Measurements from ENCODE around the gene OGFOD2. TPM values are rescaled to one million over a fixed set of nuclear protein-coding genes. Genes with fewer than 3 reads are reported as not detected.

Gene OGFOD2
- total RNA-seq, 1 donor from 2014 or later, result 23.4 TPM

GRCh38 chr12:122951406-122951805 lies 23.6 kb upstream of the OGFOD2 start:
- intact Hi-C loops (cut with micrococcal nuclease), result loop anchor here (5.0 kb wide), 1 partner anchor 69 kb away; no protein-coding TSS in a partner anchor

GRCh38 chr12:122951979-122952892 lies 22.8 kb upstream of the OGFOD2 start:
- intact Hi-C loops (cut with micrococcal nuclease), result loop anchor here (1.0 to 5.0 kb wide), 3 partner anchors 70 to 159 kb away; no protein-coding TSS in a partner anchor

- intact Hi-C loops (cut with micrococcal nuclease), result no loop called here
Measured at GRCh38 chr12:122955156-122955555, 19.9 kb upstream of the OGFOD2 start.

- intact Hi-C loops (cut with micrococcal nuclease), result no loop called here
Measured at GRCh38 chr12:122956035-122956434, 19.0 kb upstream of the OGFOD2 start.

GRCh38 chr12:122958198-122958888 lies 16.7 kb upstream of the OGFOD2 start:
- intact Hi-C loops (cut with micrococcal nuclease), result no loop called here

GRCh38 chr12:122959566-122960192 lies 15.4 kb upstream of the OGFOD2 start:
- intact Hi-C loops (cut with micrococcal nuclease), result no loop called here

GRCh38 chr12:122960193-122960569 lies 14.9 kb upstream of the OGFOD2 start:
- intact Hi-C loops (cut with micrococcal nuclease), result no loop called here

- intact Hi-C loops (cut with micrococcal nuclease), result no loop called here
Measured at GRCh38 chr12:122961531-122962329, 13.3 kb upstream of the OGFOD2 start.

GRCh38 chr12:122963941-122964265 lies 11.1 kb upstream of the OGFOD2 start:
- intact Hi-C loops (cut with micrococcal nuclease), result no loop called here

- intact Hi-C loops (cut with micrococcal nuclease), result no loop called here
Measured at GRCh38 chr12:122964439-122965257, 10.4 kb upstream of the OGFOD2 start.

- intact Hi-C loops (cut with micrococcal nuclease), result no loop called here
Measured at GRCh38 chr12:122965321-122965751, 9.7 kb upstream of the OGFOD2 start.

GRCh38 chr12:122965851-122966742 lies 8.9 kb upstream of the OGFOD2 start, which contains the start of gene ABCB9:
ABCB9 (minus strand) TSS chr12:122966463; CDS start chr12:122960235, 6,228 bp downstream.
- intact Hi-C loops (cut with micrococcal nuclease), result loop anchor here (1.0 kb wide), 1 partner anchor 8 kb away; no protein-coding TSS in a partner anchor

GRCh38 chr12:122966743-122967550 lies 8.1 kb upstream of the OGFOD2 start:
- intact Hi-C loops (cut with micrococcal nuclease), result loop anchor here (1.0 kb wide), 1 partner anchor 7 kb away; no protein-coding TSS in a partner anchor

- intact Hi-C loops (cut with micrococcal nuclease), result no loop called here
Measured at GRCh38 chr12:122968104-122968503, 6.9 kb upstream of the OGFOD2 start.

- intact Hi-C loops (cut with micrococcal nuclease), result loop anchor here (5.0 to 10.0 kb wide), 4 partner anchors 445 to 1175 kb away; partner anchors contain the start of genes CCDC92, KNTC1, RHOF and RSRC2
Measured at GRCh38 chr12:122969676-122970075, 5.4 kb upstream of the OGFOD2 start.

- intact Hi-C loops (cut with micrococcal nuclease), result loop anchor here (1.0 to 10.0 kb wide), 9 partner anchors 8 to 1180 kb away; partner anchors contain the start of genes ABCB9, CCDC92, DDX55 and KNTC1
Measured at GRCh38 chr12:122974274-122974891, 661 bp upstream of the OGFOD2 start.
